ENCODE measurements around the gene EFTUD2.
A peak's percentile ranks its signal among the peaks of the same experiment; 100 is the strongest.

Gene EFTUD2

DNA sequence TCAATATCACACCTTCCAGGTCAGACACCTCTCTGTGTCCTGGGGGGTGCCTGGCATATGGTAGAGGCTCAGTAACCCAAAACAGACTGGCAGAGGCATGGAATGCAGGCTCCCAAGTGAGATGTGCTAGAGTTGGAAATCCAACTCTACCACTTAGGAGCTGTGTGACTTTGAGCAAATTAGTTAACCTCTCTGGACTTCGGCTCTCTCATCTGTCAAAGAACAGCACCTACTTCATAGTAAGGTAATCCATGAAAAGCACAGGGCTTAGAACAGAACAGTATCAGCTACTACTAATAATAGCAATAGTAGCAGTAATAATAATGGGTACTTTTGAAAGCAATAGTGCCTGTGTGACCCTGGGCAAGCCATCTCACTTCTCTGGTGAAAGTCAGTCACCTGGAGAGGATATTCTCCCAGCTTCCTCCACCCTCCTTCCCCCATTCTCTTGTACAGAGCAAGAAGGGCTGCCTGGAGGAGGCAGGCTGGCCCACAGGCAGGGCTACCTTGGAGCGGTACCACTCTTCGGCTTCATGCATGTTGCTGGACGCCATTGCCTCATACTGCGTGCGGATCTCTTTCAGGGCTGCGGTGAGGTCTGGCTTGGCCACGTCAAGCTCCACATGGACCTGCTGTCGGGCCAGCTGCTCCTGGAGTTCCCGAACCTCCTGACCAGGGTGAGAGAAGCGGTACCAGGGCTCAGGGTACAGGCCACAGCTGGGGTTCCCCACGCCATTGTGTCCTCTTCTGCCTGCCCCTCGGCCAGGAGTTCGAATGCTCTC, 13.7 kb upstream of the EFTUD2 start:
- H3K27ac ChIP-seq = no peak overlapping the region
- no peak overlapping the region for H3K4me3 ChIP-seq

- H3K27ac ChIP-seq = no peak overlapping the region
- peak overlapping the region in 4 of 7 experiments; percentile 7 to 23 (median 19) for H3K4me3 ChIP-seq
Observed at GRCh38 chr17:44911133-44912001, 12.1 kb upstream of the EFTUD2 start.

DNA sequence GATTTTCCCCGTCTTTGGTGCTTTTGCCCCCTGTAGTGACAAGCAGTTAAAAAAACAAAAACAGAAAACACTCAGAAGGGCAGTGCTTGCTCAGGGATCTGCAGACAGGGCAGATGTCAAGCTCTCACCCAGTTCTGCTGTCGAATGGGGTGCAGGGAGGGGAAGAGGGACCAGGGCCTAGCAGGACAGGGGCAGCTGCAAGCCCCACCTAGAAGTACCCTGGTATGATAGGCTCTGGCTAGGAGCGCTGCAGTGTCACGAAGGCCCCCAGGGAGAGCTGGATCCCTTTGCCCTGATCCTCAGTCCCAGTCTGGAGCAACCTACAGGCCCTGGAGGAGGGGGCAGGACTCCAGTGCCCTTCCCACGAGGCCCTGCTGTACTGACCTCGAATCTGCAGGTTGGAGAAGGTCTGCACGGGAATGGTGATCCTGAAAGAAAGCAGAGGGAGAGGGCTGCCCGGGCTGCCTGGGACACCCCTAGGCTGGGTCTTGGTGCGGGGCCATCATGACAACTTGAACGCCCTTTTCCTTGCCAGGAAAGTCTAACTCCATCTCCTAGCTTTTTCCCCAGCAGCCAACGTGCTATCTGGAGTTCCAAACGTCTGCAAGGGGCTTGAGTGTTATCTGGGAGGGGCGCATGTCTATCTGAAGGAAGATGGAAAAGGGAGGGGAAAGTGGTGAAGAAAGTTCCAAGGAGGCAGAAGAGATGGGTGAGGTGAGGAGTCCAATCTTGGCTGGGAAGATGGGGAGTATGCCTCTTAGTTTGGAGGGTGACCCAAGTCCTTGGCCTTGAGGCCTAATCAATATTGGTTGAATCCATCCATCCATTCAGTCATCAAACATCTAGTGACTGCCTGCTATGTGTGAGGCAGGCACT, 11.2 kb upstream of the EFTUD2 start:
- H3K4me3 ChIP-seq = no peak overlapping the region
- peak overlapping the region in 1 of 21 experiments; percentile 9 for H3K27ac ChIP-seq

- Histone ChIP-seq H3K27ac (peak overlapping the region in 1 of 21 experiments; percentile 9), H3K4me3 (no peak overlapping the region)
Observed at GRCh38 chr17:44909681-44910144, 10.5 kb upstream of the EFTUD2 start.

GRCh38 chr17:44908761-44909326, 9.6 kb upstream of the EFTUD2 start:
- no peak overlapping the region for H3K4me3 ChIP-seq
- no peak overlapping the region for H3K27ac ChIP-seq

GRCh38 chr17:44907729-44908470, 8.7 kb upstream of the EFTUD2 start:
- Histone ChIP-seq H3K4me3 (no peak overlapping the region), H3K27ac (no peak overlapping the region)

DNA sequence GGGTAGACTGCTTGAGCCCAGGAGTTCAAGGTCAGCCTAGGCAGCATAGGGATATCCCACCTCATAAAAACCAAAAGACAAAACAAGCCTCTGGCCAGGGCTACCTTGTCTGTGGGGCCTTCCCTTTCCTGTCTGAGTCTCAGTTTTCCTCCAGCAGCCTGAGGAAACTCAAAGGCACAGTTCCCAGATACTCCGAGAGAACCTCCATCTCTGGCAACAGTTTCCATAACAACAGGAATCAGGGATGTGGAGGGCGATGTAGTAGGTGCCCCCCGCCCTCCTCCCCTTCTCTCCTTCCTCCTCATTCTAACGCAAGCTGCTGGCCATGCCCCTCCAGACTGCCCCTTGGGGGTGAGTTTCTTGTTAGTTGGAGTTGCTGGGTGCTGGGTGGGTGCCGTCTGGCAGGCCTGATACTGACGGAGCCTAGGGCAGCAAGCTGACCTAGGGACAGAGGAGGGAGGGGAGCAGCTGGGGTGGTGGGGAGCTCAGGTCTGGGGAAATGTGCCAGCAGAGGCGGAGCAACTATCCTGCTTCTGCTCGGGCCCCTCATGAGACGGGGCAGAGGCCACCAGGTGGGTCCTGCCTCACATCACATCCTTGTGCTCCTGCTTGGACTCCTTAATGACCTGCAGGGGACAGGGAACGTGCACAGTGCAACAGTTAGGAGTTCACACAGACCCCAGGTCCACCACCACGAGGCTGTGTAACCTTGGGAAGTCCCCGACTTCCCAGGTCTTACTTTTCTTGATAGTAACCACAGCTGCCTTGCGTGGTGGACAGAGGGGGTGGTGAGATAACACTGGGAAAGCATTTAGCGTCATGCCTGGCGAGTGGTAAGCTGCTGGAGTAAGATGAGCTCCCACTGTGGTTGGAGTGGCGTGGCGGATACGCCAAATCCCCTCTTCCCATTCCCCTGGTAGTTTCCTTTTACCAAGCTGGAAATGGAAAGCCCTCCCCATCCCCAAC, 7.8 kb upstream of the EFTUD2 start:
- Histone ChIP-seq H3K4me3 (no peak overlapping the region), H3K27ac (no peak overlapping the region)

- Histone ChIP-seq H3K4me3 (no peak overlapping the region), H3K27ac (peak overlapping the region in 1 of 21 experiments; percentile 55)
Observed at GRCh38 chr17:44906010-44906646, 6.9 kb upstream of the EFTUD2 start.

DNA sequence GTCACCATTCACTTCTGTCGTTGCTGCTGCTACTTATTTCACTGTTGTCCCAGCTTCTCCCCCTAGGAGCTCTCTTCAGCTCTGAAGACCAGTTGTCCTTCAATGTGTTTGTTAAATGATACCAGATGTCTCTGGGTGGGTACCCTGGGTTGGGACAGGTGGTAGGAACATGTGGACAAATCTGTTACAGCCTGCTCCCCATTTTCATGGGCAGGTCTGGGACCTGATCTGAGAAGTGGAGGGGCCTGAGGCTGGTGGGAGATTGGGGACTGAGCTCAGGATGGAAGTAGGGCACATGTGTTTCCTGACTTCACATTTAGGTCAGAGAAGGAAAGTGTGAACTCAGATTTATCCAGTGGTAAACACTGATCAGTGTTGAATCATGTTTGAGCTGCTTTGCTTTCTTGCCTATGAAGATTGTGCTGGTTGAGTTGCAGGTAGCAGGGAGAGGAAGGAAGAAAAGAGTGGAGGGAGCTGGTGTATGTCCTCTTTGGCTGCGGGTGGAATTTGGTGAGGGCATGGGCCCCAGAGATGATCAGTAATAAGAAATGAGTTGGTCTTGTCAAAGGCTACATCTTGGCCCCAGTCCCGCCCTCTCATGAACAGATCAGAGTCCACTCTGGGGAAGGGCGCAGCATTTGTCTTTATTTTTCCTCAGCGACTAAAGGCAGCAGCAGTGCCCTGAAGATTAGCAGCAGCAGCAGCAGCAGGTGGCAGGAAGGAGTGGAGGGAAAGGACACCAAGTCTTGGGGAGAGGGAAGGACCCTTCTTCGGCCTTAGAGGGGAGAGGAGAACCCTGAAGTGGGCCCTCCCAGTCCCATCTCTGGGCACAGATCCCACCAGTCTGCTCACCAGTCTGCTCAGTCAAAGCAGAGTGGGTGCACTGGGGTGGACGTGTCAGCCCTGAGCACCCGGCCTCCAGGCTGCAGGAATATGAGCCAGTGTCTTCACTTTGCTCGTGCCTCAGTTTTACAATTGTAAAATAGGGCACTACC, 6.1 kb upstream of the EFTUD2 start:
- no peak overlapping the region for H3K4me3 ChIP-seq
- H3K27ac ChIP-seq = peak overlapping the region in 1 of 21 experiments; percentile 55

GRCh38 chr17:44904001-44904984, 5.0 kb upstream of the EFTUD2 start:
- Histone ChIP-seq H3K27ac (no peak overlapping the region), H3K4me3 (no peak overlapping the region)

GRCh38 chr17:44903012-44903685, 3.9 kb upstream of the EFTUD2 start:
- Histone ChIP-seq H3K27ac (no peak overlapping the region), H3K4me3 (no peak overlapping the region)

DNA sequence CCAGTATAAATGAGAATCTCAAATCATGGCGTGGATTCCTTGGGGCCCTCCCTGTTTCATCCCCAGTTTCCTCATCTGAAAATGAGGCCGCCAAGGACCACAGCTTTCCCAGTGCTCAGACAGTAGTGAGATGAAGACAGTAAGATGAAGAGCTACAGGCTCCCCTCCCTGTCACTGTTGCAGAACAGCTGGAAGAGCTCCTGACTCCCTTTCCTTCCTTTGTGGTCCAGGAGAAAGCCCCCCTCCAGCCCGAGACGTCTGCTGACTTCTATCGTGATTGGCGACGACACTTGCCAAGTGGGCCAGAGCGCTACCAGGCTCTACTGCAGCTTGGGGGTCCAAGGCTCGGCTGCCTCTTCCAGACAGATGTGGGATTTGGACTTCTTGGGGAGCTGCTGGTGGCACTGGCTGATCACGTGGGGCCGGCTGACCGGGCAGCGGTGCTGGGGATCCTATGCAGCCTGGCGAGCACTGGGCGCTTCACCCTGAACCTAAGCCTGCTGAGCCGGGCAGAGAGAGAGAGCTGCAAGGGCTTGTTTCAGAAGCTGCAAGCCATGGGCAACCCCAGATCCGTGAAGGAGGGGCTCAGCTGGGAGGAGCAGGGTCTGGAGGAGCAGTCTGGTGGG, 3.0 kb upstream of the EFTUD2 start:
- Histone ChIP-seq H3K4me3 (no peak overlapping the region), H3K27ac (no peak overlapping the region)

- H3K27ac ChIP-seq = no peak overlapping the region
Observed at GRCh38 chr17:44901411-44901921, 2.2 kb upstream of the EFTUD2 start.

DNA sequence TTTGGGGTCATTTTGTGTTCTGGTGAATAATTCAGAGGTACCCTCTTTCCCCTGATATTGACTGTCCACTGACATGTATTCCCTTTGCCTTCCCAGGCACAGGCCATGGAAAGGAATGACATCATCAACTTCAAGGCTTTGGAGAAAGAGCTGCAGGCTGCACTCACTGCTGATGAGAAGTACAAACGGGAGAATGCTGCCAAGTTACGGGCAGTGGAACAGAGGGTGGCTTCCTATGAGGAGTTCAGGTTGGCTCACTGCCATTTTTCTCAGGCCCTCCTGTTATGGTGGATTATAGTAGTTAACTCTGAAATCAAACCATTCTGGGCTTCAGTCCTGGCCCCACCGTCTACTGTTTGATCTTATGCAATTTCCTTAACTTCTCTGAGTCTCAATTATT, 1.6 kb upstream of the EFTUD2 start:
- Histone ChIP-seq H3K4me3 (no peak overlapping the region), H3K27ac (peak overlapping the region in 2 of 21 experiments; percentile 94 to 99)

More at GRCh38 chr17:44901411-44901921, 2.2 kb upstream of the EFTUD2 start:
- H3K4me3 ChIP-seq = no peak overlapping the region
